HG02884 (cell line): ENCODE data around the gene MEAK7.

Experiments used
- ATAC-seq: cut with Tn5 transposase; IDR thresholded peaks from one replicate; pipeline ENCODE4 v1.9.1; 2021; ENCODE audit warnings: mild to moderate bottlenecking, moderate library complexity; ENCODE audit not compliant: unreplicated experiment

MEAK7 gene

GRCh38 chr16:84513666-84514065, 9.2 kb upstream of the MEAK7 start:
- no peak for ATAC-seq

GRCh38 chr16:84513123-84513522, 8.7 kb upstream of the MEAK7 start:
- ATAC-seq, result no peak

GRCh38 chr16:84511831-84512230, 7.4 kb upstream of the MEAK7 start:
- ATAC-seq, result no peak

GRCh38 chr16:84511180-84511800, 6.8 kb upstream of the MEAK7 start:
- no peak for ATAC-seq

GRCh38 chr16:84509032-84509950, 4.8 kb upstream of the MEAK7 start:
- ATAC-seq, result no peak

- ATAC-seq, result no peak
Measured at GRCh38 chr16:84508502-84508901, 4.0 kb upstream of the MEAK7 start.

- ATAC-seq, result no peak
Measured at GRCh38 chr16:84507011-84507982, 2.8 kb upstream of the MEAK7 start.

- ATAC-seq, result no peak
Measured at GRCh38 chr16:84505249-84506187, 1.1 kb upstream of the MEAK7 start.

GRCh38 chr16:84503751-84504395, 586 bp downstream of the MEAK7 start:
- no peak for ATAC-seq

- no peak for ATAC-seq
Measured at GRCh38 chr16:84502581-84502980, 1.9 kb downstream of the MEAK7 start.

- no peak for ATAC-seq
Measured at GRCh38 chr16:84502075-84502474, 2.4 kb downstream of the MEAK7 start.

- no peak for ATAC-seq
Measured at GRCh38 chr16:84501077-84501735, 3.3 kb downstream of the MEAK7 start.

- ATAC-seq, result no peak
Measured at GRCh38 chr16:84500531-84500930, 3.9 kb downstream of the MEAK7 start.

GRCh38 chr16:84499638-84500037, 4.8 kb downstream of the MEAK7 start:
- ATAC-seq, result no peak

- no peak for ATAC-seq
Measured at GRCh38 chr16:84498859-84499620, 5.4 kb downstream of the MEAK7 start.

- no peak for ATAC-seq
Measured at GRCh38 chr16:84498223-84498610, 6.2 kb downstream of the MEAK7 start.

GRCh38 chr16:84497418-84498222, 6.8 kb downstream of the MEAK7 start:
- no peak for ATAC-seq
